GM04503 (cell line): Measurements from ENCODE around the gene PCDHGC5.

Experiments
- DNase-seq: peaks from one replicate; pipeline ENCODE4 v3.0.0-alpha.2; 2012; ENCODE audit warnings: low read depth

The PCDHGC5 gene

DNA sequence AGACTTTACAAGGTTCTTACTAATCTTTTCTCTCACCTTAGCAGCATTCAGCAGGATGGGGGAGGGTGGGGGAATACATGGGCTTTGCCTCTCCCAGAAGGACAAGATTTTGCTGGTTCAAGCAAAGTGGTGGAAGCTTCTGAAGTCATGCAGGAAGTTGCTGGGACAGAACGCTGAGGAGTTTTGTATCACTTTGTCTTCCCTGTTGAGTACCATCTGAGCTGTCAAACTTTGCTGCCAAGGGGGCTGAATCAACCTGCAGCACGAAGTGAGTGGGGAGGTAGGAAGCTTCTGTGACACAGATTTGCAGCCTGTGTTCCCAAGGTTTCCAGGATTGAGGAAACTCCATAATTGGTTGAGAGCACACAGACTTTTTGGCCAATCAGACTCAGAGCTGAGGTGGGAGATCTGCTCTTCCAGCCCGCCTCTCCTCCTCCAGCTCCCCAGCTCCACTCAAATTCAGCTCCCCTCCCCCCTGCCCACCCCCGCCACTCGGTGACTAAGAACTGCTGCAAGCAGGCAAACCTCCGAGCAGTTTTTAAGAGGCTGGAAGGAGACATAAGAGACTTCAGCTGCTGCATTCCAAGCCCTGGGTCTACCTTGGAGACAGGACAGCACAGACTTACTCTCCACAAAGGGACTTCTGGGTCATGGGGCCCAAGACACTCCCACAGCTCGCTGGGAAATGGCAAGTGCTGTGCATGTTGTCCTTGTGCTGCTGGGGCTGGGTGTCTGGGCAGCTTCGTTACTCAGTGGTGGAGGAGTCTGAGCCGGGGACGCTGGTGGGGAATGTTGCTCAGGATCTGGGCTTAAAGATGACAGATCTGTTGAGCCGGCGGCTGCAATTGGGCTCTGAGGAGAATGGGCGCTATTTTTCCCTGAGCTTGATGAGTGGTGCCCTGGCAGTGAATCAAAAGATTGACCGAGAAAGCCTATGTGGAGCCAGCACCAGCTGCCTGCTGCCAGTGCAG, at the start of gene PCDHGC5:
Gene PCDHGC5, plus strand, starts transcription at position 491 of the 971 bp plus-strand sequence. Its CDS starts 160 bp downstream, at position 651.
- DNase-seq, result no peak

DNA sequence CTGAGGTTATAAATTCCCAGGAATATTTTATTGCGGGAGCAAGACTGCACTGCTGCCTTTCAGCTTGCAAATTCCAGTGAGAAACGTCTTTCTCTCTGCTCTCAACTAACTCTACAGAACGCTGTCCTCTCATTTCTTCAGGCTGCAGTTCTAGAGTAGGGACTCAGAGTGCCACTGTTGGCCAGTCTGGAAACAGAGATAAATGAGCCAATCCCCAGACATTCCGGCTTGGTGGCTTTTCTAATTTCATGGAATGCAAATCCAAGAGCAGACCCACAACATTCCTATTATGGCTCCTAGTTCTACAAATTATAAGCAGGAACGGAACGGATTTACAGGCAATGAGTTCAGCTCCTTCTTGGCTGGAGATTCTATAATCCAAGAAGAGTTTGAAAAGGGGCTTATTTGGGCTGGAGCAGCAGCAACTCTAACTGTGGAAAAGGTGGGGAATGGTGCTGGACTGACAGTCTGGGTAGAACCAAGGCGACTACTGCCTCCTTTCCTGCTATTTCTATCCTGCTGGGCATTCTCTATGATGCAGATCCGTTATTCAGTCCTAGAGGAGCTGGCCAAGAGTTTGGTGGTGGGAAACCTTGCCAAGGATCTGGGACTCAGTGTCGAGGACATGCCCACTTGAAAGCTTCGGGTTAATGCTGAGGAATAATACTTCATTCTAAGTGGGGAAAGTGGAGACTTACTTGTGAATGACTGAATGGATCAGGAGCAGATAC, 49.3 kb upstream of the PCDHGC5 start:
- peak; percentile 12 for DNase-seq

DNA sequence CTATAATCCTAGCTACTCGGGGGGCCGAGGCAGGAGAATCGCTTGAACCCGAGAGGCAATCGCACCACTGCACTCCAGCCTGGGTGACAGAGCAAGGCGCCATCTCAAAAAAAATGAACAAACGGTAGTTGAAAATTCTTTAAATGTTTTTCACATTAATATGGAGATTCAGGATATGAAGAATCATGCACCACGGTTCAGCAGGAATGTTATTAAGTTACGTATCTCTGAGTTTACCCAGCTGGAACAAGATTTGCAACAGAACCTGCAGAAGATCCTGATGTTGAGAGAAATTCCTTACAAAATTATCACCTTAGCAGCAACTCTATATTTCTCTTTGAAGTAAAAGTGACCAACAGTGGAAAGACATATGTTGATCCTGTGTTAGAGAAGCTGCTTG, 48.5 kb upstream of the PCDHGC5 start:
- no peak for DNase-seq

DNA sequence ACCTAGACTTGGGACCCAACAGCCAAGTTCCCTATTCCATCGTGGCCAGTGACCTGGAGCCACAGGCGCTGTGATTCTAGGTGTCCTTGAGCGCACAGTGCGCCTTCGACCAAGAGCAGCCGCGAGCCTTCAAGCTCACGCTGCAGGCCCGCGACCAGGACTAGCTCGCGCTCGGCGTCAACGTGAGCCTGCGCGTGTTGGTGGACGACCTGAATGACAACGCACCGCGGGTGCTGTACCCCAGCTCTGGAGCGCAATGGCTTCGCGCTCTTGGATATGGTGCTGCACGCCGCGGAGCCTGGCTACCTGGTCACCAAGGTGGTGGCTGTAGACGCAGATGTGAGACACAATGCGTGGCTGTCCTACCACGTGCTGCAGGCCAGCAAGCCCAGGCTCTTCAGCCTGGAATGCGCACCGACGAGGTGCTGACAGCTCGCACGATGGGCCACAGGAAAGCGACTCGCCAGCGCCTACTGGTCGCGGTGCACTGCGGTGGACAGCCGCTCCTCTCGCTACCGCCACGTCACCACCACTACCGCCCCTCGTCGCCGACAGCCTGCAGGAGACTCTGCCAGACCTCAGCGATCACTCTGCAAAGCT, 47.2 kb upstream of the PCDHGC5 start:
- no peak for DNase-seq

DNA sequence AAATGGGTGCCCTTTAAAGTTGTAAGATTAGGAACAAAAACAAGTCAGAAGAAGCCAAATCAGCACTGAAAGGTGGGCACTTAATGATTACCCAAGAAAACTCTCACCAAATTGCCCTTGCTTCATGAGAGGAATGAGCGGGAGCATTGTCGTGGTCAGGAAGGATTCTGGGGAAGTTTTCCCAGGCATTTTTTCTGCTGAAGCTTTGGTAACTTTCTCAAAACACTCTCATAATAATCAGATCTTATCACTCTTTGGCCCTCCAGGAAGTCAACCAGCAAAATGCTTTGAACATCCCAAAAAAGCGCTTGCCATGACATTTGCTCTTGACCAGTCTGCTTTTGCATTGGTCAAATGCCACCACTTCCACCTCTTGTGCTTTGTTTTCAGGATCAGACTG, 23.5 kb upstream of the PCDHGC5 start:
- peak; percentile 41 for DNase-seq

- DNase-seq, result peak; percentile 79
Measured at GRCh38 chr5:141475625-141476131, 13.2 kb upstream of the PCDHGC5 start, which contains the start of gene PCDHGC3. PCDHGC3 (plus strand) TSS chr5:141475966; CDS start chr5:141476117, 151 bp downstream.

GRCh38 chr5:141476132-141476911, 12.6 kb upstream of the PCDHGC5 start:
- DNase-seq, result peak; percentile 50

DNA sequence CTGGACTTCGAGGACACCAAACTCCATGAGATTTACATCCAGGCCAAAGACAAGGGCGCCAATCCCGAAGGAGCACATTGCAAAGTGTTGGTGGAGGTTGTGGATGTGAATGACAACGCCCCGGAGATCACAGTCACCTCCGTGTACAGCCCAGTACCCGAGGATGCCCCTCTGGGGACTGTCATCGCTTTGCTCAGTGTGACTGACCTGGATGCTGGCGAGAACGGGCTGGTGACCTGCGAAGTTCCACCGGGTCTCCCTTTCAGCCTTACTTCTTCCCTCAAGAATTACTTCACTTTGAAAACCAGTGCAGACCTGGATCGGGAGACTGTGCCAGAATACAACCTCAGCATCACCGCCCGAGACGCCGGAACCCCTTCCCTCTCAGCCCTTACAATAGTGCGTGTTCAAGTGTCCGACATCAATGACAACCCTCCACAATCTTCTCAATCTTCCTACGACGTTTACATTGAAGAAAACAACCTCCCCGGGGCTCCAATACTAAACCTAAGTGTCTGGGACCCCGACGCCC, 11.8 kb upstream of the PCDHGC5 start:
- DNase-seq, result no peak

- no peak for DNase-seq
Measured at GRCh38 chr5:141477815-141478214, 11.1 kb upstream of the PCDHGC5 start.

- DNase-seq, result no peak
Measured at GRCh38 chr5:141478321-141478945, 10.4 kb upstream of the PCDHGC5 start.

DNA sequence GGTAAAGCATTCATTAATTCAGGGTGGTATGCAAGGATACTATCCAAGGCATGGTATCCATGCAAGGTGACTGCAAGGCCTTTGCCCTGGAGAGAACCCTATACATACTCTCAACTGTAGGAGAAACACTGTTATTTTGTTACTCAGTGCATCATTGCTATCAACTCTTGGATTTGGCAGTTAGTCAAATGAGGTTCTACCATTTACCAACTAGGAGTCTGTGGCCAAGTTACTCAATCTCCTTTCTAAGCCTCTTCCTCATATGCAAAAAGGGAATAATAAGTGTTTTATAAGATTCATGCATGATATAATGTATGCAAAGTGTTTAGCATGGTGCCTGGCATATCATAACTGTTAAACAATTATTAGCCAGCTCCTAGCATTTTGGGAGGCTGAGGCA, 9.1 kb upstream of the PCDHGC5 start:
- DNase-seq, result no peak

- no peak for DNase-seq
Measured at GRCh38 chr5:141483902-141484301, 5.0 kb upstream of the PCDHGC5 start.

GRCh38 chr5:141484310-141484640, 4.6 kb upstream of the PCDHGC5 start:
- no peak for DNase-seq

GRCh38 chr5:141484641-141485311, 4.1 kb upstream of the PCDHGC5 start, which contains the start of gene PCDHGC4:
PCDHGC4 (plus strand) TSS chr5:141485030; CDS start chr5:141485174, 144 bp downstream.
- DNase-seq, result no peak

- no peak for DNase-seq
Measured at GRCh38 chr5:141485321-141486055, 3.4 kb upstream of the PCDHGC5 start.

GRCh38 chr5:141486091-141486490, 2.8 kb upstream of the PCDHGC5 start:
- DNase-seq, result no peak

- DNase-seq, result no peak
Measured at GRCh38 chr5:141487131-141487530, 1.8 kb upstream of the PCDHGC5 start.

GRCh38 chr5:141489841-141490240, 960 bp downstream of the PCDHGC5 start:
- DNase-seq, result no peak

GRCh38 chr5:141490271-141490670, 1.4 kb downstream of the PCDHGC5 start:
- no peak for DNase-seq
